K562 (cell line): ENCODE measurements around the gene MAGEB16. TPM values are rescaled to one million over a fixed set of nuclear protein-coding genes. Genes with fewer than 3 reads are reported as not detected.

ENCODE experiments used
- ATAC-seq: fragments of 200-7000 bp; cut with Tn5 transposase; 3 replicates; pipeline ENCODE4 v1.9.1; 2020; ENCODE audit warnings: moderate library complexity
- BruUV-seq: library from RNA; stranded (reverse); fragments of 400-500 nt; replicated peaks from 2 replicates; lab custom pipeline; 2021; lab: Mats Ljungman, UMichigan
- CTCF ChIA-PET: fragments of 300-600 bp; formaldehyde crosslinking; extraction: SDS; loops from one replicate; lab custom pipeline; 2021; ENCODE audit warnings: low intra/inter-chr PET ratio; lab: Yijun Ruan, JAX
- POLR2A ChIA-PET: fragments of 300-600, 350-650 bp; sonication (Branson Sonifier 250); formaldehyde crosslinking; extraction: SDS; loops from one replicate; lab custom pipeline; 2021; ENCODE audit warnings: antibody characterized with exemption, inconsistent platforms; lab: Yijun Ruan, JAX
- DNase-seq, 4 experiments: peaks; one replicate each; pipeline versions ENCODE4 v3.0.0 to v3.0.0-alpha.2; 2011 to 2018; ENCODE audit warnings: low spot score in 3 of 4, mixed read lengths in 3 of 4; ENCODE audit errors: extremely low read depth in 1 of 4
- FAIRE-seq: peaks from 2 replicates; lab custom pipeline; 2011; peaks lifted over from hg19 to GRCh38; lab: Jason Lieb, UNC
- H2AFZ ChIP-seq: 2 replicates; pipeline ENCODE4 v1.6.0; 2011; ENCODE audit warnings: low read depth, low read length, control low read depth, inconsistent platforms
- H3K27ac ChIP-seq: fragments of 200-600 bp; 3 replicates; pipeline ENCODE4 v1.8.0; 2011; ENCODE audit warnings: low read depth, mild to moderate bottlenecking, control low read depth, inconsistent platforms, low read length, moderate library complexity, mixed read lengths; ENCODE audit errors: extremely low read depth
- H3K27me3 ChIP-seq, 2 experiments: fragments of 300-600 bp in 1 of 2; 2 replicates in 1 of 2; 3 replicates in 1 of 2; pipeline versions ENCODE4 v1.6.0 to v1.8.0; 2011; ENCODE audit warnings: inconsistent platforms in 2 of 2, low read length in 2 of 2, mild to moderate bottlenecking in 1 of 2, mixed read lengths in 1 of 2, moderate library complexity in 1 of 2; ENCODE audit not compliant: control insufficient read depth in 2 of 2, insufficient read depth in 2 of 2
- H3K36me3 ChIP-seq: fragments of 300-600 bp; 3 replicates; pipeline ENCODE4 v1.8.0; 2011; ENCODE audit warnings: mild to moderate bottlenecking, low read length, inconsistent platforms; ENCODE audit not compliant: control insufficient read depth, insufficient read depth
- H3K4me1 ChIP-seq, 2 experiments: fragments of 200-600 bp in 1 of 2; replicated peaks in 1 of 2; 2 replicates in 1 of 2; 3 replicates in 1 of 2; pipeline versions ENCODE4 v1.5.1 to v1.8.0; 2011; ENCODE audit warnings: inconsistent platforms in 2 of 2, low read length in 2 of 2, mild to moderate bottlenecking in 1 of 2, mixed read lengths in 1 of 2, moderate library complexity in 1 of 2; ENCODE audit not compliant: control insufficient read depth in 2 of 2, insufficient read depth in 2 of 2
- H3K4me2 ChIP-seq: 2 replicates; pipeline ENCODE4 v1.6.1; 2011; ENCODE audit warnings: low read length, control low read depth, inconsistent platforms, mixed read lengths; ENCODE audit not compliant: insufficient read depth
- H3K4me3 ChIP-seq: fragments of 200-600 bp; sonication (generic), shearing (Covaris generic); 2 replicates; pipeline ENCODE4 v1.5.1; 2016; ENCODE audit warnings: control low read depth, inconsistent platforms
- H3K79me2 ChIP-seq: fragments of 200-600 bp; 3 replicates; pipeline ENCODE4 v1.8.0; 2011; ENCODE audit warnings: low read length, inconsistent platforms; ENCODE audit not compliant: control insufficient read depth, insufficient read depth
- H3K9ac ChIP-seq, 2 experiments: 2 replicates each; pipeline versions ENCODE4 v1.6.0 to v1.6.1; 2011; ENCODE audit warnings: low read depth in 2 of 2, low read length in 2 of 2, control low read depth in 1 of 2, inconsistent platforms in 1 of 2, mild to moderate bottlenecking in 1 of 2, mixed read lengths in 1 of 2; ENCODE audit not compliant: insufficient read depth in 1 of 2
- H3K9me1 ChIP-seq: one replicate; pipeline ENCODE4 v1.6.0; 2011; ENCODE audit warnings: inconsistent platforms, mild to moderate bottlenecking, low read length, moderate library complexity; ENCODE audit not compliant: control insufficient read depth, insufficient read depth
- H3K9me3 ChIP-seq: replicated peaks from 2 replicates; pipeline ENCODE4 v1.5.1; 2011; ENCODE audit warnings: low read depth, low read length, inconsistent platforms; ENCODE audit not compliant: control insufficient read depth, insufficient read depth
- H4K20me1 ChIP-seq: replicated peaks from 2 replicates; pipeline ENCODE4 v1.6.1; 2011; ENCODE audit warnings: low read length, inconsistent platforms, mixed read lengths; ENCODE audit not compliant: control insufficient read depth, insufficient read depth
- ARHGAP35 ChIP-seq: fragments of 450-650 bp; IDR thresholded peaks from 2 replicates; pipeline ENCODE4 v1.6.1; 2018; ENCODE audit not compliant: partially characterized antibody
- DMBX1 ChIP-seq: fragments of 250-450 bp; sonication (Bioruptor Pico); IDR thresholded peaks from 2 replicates; pipeline ENCODE4 v1.8.0; 2022; ENCODE audit warnings: inconsistent platforms, mild to moderate bottlenecking, moderate library complexity, borderline replicate concordance
- GTF2E2 ChIP-seq: fragments of 200-800 bp; sonication (Bioruptor generic); IDR thresholded peaks from 2 replicates; pipeline ENCODE4 v1.6.1; 2016; ENCODE audit warnings: missing genetic modification characterization, missing compliant biosample characterization
- KLF10 ChIP-seq: fragments of 250-450 bp; sonication (Bioruptor Pico); IDR thresholded peaks from 2 replicates; pipeline ENCODE4 v1.6.1; 2021; ENCODE audit warnings: matching md5 sums
- MXI1 ChIP-seq: IDR thresholded peaks from 2 replicates; pipeline ENCODE4 v1.6.1; 2011; ENCODE audit warnings: low read depth, mild to moderate bottlenecking, improper control_type of control experiment, low read length
- PHTF2 ChIP-seq: fragments of 250-450 bp; sonication (Bioruptor Pico); IDR thresholded peaks from 2 replicates; pipeline ENCODE4 v1.5.0; 2021; ENCODE audit warnings: mild to moderate bottlenecking
- RBM14 ChIP-seq: fragments of 200-400 bp; formaldehyde crosslinking; IDR thresholded peaks from 2 replicates; pipeline ENCODE4 v1.6.1; 2018; ENCODE audit warnings: low read depth, mild to moderate bottlenecking, low read length, moderate library complexity, borderline replicate concordance; ENCODE audit not compliant: insufficient read depth
- SRSF7 ChIP-seq: fragments of 200-400 bp; formaldehyde crosslinking; optimal IDR thresholded peaks from 2 replicates; pipeline ENCODE3; 2017; ENCODE audit warnings: mild to moderate bottlenecking, low read depth, low read length
- TBL1XR1 ChIP-seq, 2 experiments: IDR thresholded peaks; 2 replicates each; pipeline ENCODE4 v1.6.1; 2012; ENCODE audit warnings: improper control_type of control experiment in 2 of 2, low read length in 2 of 2, mild to moderate bottlenecking in 1 of 2
- ZZZ3 ChIP-seq: fragments of 450-650 bp; IDR thresholded peaks from 2 replicates; pipeline ENCODE4 v1.6.1; 2016; ENCODE audit warnings: antibody characterized with exemption, mild to moderate bottlenecking, moderate library complexity
- WGBS: fragments of 100-300 bp; shearing (Covaris generic); methylation state at CpG from one replicate; pipeline ENCODE4 v1.1.6; 2016; ENCODE audit warnings: low coverage, mixed read lengths; ENCODE audit not compliant: insufficient coverage; ENCODE audit errors: missing lambda C conversion rate; 5-methylcytosine and 5-hydroxymethylcytosine counted together
- in situ Hi-C: fragments of 300-500 bp; cut with MboI; formaldehyde crosslinking; loops from 4 replicates; pipeline ENCODE4 v1.15.0; 2018; ENCODE audit warnings: inconsistent platforms, mixed read lengths
- intact Hi-C: fragments of 100-400 bp; cut with micrococcal nuclease; formaldehyde crosslinking; loops from 2 replicates; pipeline ENCODE4 v1.14.2; 2022
- polyA plus RNA-seq, 8 experiments: library from polyadenylated mRNA; depleted of rRNA in 4 of 8; stranded (reverse) in 5 of 8; unstranded in 3 of 8; fragments of >200 nt; fragmentation: Nextera tagmentation in 2 of 8; fragmentation: Illumina TruSeq in 1 of 8; extraction: Ambion mirVana in 2 of 8; extraction: Trizol in 1 of 8; gene quantifications; 2 replicates each; pipeline versions ENCODE4 v1.2.1 to v1.2.3, GENCODE V29; 2011 to 2014; ENCODE audit warnings: inconsistent platforms in 1 of 8, missing spikeins in 1 of 8
- total RNA-seq, 7 experiments: library from RNA; depleted of rRNA in 6 of 7; stranded (reverse); fragments of >200 nt in 6 of 7; fragmentation: Illumina TruSeq in 2 of 7; extraction: Trizol in 2 of 7; gene quantifications; 2 replicates each; pipeline versions ENCODE4 v1.2.1 to v1.2.3, GENCODE V29; 2011 to 2021; ENCODE audit warnings: low replicate concordance in 1 of 7
- TF ChIP-seq, protein P1 (sequence below): fragments of 250-450 bp; sonication (Bioruptor Pico); IDR thresholded peaks from 2 replicates; pipeline ENCODE4 v1.4.0; 2020; ENCODE audit warnings: mild to moderate bottlenecking, moderate library complexity, borderline replicate concordance
- TF ChIP-seq, protein P2 (sequence below), 2 experiments: fragments of 450-650 bp in 1 of 2; sonication (generic) in 1 of 2; formaldehyde crosslinking in 1 of 2; IDR thresholded peaks; 2 replicates each; pipeline versions ENCODE4 v1.7.1 to v1.9.0; 2016 to 2022; ENCODE audit warnings: inconsistent platforms in 1 of 2, mild to moderate bottlenecking in 1 of 2, missing genetic modification reagents in 1 of 2

Gene MAGEB16
- total and polyA plus RNA-seq, 9 of the 15 experiments (the other 6 are each of a cell fraction or from before 2014, with no cell fraction given) = 0.20 to 4.0 (median 0.89) TPM

DNA sequence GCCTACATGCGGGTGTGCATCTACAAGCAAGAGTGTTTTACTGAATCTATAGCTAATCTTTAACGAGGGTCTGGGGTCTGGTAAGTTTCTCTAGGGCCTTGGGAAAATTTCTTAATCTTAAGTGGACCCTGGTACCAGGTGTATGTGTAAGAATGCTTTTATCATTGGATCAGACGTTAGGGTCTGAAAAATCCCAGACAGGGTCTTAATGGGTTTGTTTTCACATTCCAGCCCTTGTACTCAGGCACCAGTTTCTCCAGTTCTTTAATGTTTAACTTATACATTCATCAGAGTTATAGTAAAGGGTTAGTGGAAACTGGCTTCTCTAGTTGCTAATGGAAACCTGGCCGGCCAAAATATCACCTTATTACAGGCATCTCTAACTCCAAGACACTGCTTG lies 11.6 kb downstream of the MAGEB16 start:
- no peak overlapping the region for H3K27ac ChIP-seq
- H3K9ac ChIP-seq = no peak overlapping the region
- FAIRE-seq (no peak), ATAC-seq (no peak), DNase-seq (no peak)
- 0% methylated on average over 4 of the region's 4 CpGs for WGBS
- no peak overlapping the region for H2AFZ ChIP-seq
- no peaks in the 10 kb centered on the region for H3K36me3 ChIP-seq
- intact Hi-C loops = no loop called here
- no peaks in the 10 kb centered on the region for H3K9me3 ChIP-seq
- POLR2A ChIA-PET = no interaction called here
- H4K20me1 ChIP-seq = no peaks in the 10 kb centered on the region
- H3K27me3 ChIP-seq = no peaks in the 10 kb centered on the region
- H3K4me2 ChIP-seq = no peak overlapping the region
- CTCF ChIA-PET = no interaction called here
- no peaks in the 10 kb centered on the region for H3K79me2 ChIP-seq
- no peaks in the 10 kb centered on the region for H3K9me1 ChIP-seq
- H3K4me3 ChIP-seq = no peak overlapping the region
- in situ Hi-C loops = no loop called here
- H3K4me1 ChIP-seq = no peaks in the 10 kb centered on the region
- BruUV-seq = no TSS peak
- TF ChIP-seq RBM14 = no peak
- no peak for TF ChIP-seq KLF10 (CRISPR knock-in tag)
- TF ChIP-seq DMBX1 (CRISPR knock-in tag) = no peak
- TF ChIP-seq TBL1XR1 (IDR thresholded peaks at IDR 0.05; ENCODE audit: low read length in 2 of 2) = no peak
- no peak for TF ChIP-seq PHTF2
- no peak for TF ChIP-seq GTF2E2 (tag)
- TF ChIP-seq ARHGAP35 = no peak
- TF ChIP-seq ZZZ3 = no peak
- TF ChIP-seq, protein P1, sequence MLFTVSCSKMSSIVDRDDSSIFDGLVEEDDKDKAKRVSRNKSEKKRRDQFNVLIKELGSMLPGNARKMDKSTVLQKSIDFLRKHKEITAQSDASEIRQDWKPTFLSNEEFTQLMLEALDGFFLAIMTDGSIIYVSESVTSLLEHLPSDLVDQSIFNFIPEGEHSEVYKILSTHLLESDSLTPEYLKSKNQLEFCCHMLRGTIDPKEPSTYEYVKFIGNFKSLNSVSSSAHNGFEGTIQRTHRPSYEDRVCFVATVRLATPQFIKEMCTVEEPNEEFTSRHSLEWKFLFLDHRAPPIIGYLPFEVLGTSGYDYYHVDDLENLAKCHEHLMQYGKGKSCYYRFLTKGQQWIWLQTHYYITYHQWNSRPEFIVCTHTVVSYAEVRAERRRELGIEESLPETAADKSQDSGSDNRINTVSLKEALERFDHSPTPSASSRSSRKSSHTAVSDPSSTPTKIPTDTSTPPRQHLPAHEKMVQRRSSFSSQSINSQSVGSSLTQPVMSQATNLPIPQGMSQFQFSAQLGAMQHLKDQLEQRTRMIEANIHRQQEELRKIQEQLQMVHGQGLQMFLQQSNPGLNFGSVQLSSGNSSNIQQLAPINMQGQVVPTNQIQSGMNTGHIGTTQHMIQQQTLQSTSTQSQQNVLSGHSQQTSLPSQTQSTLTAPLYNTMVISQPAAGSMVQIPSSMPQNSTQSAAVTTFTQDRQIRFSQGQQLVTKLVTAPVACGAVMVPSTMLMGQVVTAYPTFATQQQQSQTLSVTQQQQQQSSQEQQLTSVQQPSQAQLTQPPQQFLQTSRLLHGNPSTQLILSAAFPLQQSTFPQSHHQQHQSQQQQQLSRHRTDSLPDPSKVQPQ (CRISPR knock-in tag) = no peak
- TF ChIP-seq SRSF7 = no peak
- TF ChIP-seq MXI1 = no peak
- TF ChIP-seq, protein P2, sequence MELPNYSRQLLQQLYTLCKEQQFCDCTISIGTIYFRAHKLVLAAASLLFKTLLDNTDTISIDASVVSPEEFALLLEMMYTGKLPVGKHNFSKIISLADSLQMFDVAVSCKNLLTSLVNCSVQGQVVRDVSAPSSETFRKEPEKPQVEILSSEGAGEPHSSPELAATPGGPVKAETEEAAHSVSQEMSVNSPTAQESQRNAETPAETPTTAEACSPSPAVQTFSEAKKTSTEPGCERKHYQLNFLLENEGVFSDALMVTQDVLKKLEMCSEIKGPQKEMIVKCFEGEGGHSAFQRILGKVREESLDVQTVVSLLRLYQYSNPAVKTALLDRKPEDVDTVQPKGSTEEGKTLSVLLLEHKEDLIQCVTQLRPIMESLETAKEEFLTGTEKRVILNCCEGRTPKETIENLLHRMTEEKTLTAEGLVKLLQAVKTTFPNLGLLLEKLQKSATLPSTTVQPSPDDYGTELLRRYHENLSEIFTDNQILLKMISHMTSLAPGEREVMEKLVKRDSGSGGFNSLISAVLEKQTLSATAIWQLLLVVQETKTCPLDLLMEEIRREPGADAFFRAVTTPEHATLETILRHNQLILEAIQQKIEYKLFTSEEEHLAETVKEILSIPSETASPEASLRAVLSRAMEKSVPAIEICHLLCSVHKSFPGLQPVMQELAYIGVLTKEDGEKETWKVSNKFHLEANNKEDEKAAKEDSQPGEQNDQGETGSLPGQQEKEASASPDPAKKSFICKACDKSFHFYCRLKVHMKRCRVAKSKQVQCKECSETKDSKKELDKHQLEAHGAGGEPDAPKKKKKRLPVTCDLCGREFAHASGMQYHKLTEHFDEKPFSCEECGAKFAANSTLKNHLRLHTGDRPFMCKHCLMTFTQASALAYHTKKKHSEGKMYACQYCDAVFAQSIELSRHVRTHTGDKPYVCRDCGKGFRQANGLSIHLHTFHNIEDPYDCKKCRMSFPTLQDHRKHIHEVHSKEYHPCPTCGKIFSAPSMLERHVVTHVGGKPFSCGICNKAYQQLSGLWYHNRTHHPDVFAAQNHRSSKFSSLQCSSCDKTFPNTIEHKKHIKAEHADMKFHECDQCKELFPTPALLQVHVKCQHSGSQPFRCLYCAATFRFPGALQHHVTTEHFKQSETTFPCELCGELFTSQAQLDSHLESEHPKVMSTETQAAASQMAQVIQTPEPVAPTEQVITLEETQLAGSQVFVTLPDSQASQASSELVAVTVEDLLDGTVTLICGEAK (IDR thresholded peaks at IDR 0.05) = no peak
- TF ChIP-seq, protein P2 (CRISPR knock-in tag; IDR thresholded peaks at IDR 0.05) = no peak
